ENCODE results near the gene BST1. TPM values are rescaled to one million over a fixed set of nuclear protein-coding genes. Genes with fewer than 3 reads are reported as not detected.

The BST1 gene
- total and polyA plus RNA-seq, 10 of the 15 experiments (the other 5 are each of a cell fraction or from before 2014, with no cell fraction given), result 0.04 to 0.42 (median 0.11) TPM; not detected in 1

GRCh38 chr4:15781427-15782095, 78.7 kb downstream of the BST1 start (continued):
- TF ChIP-seq EED (IDR thresholded peaks at IDR 0.05; ENCODE audit: low read depth), result peak; percentile 79; the same call in 1 of the 2 replicates
- no peak for TF ChIP-seq TARDBP (IDR thresholded peaks at IDR 0.05; ENCODE audit: borderline replicate concordance)
- TF ChIP-seq RAD51 (IDR thresholded peaks at IDR 0.05), result peak; percentile 59; the same call in 1 of the 2 replicates
- TF ChIP-seq CEBPZ (IDR thresholded peaks at IDR 0.05; ENCODE audit: low read depth, low read length), result no peak
- 0 out of 2 replicates have a peak, but pooled peaks have one; percentile 44 for TF ChIP-seq CHD2 (IDR thresholded peaks at IDR 0.05; ENCODE audit: borderline replicate concordance, low read depth, low read length)
- TF ChIP-seq CBFB (IDR thresholded peaks at IDR 0.05; ENCODE audit: low read depth), result peak; percentile 80
- TF ChIP-seq SMAD5 (IDR thresholded peaks at IDR 0.05; ENCODE audit: low read depth), result no peak
- TF ChIP-seq NFYA (IDR thresholded peaks at IDR 0.05; ENCODE audit: borderline replicate concordance, low read depth, low read length), result no peak
- TF ChIP-seq CHD1 (IDR thresholded peaks at IDR 0.05; ENCODE audit: low read depth, low read length), result no peak
- TF ChIP-seq CHD4 (IDR thresholded peaks at IDR 0.05), result no peak
- TF ChIP-seq SMARCA5 (IDR thresholded peaks at IDR 0.05), result peak; percentile 34; the same call in 1 of the 2 replicates
- no peak for TF ChIP-seq NFXL1 (IDR thresholded peaks at IDR 0.05; ENCODE audit: borderline replicate concordance)
- no peak for TF ChIP-seq E2F8 (IDR thresholded peaks at IDR 0.05; ENCODE audit: low read depth, partially characterized antibody)
- TF ChIP-seq RUNX3 (IDR thresholded peaks at IDR 0.05; ENCODE audit: low read length), result peak; percentile 96

Other genes with a start within 250 kb of the BST1 start
- 0.06 and 0.49 TPM in 2 replicates for gene CC2D2A, start 233.2 kb upstream of the BST1 start, total RNA-seq (2014; rRNA removed)
- 0.13 and 0.18 TPM in 2 replicates for gene CC2D2A, start 233.2 kb upstream of the BST1 start, total RNA-seq (2014; rRNA removed; fragmentation: Illumina TruSeq; extraction: Trizol)
- 0.64 and 0.67 TPM in 2 replicates for gene CC2D2A, start 233.2 kb upstream of the BST1 start, total RNA-seq (2021)
- 0.04 and 0.20 TPM in 2 replicates for gene CC2D2A, start 233.2 kb upstream of the BST1 start, polyA plus RNA-seq (2011; rRNA removed)
- 0.21 and 0.32 TPM in 2 replicates for gene CC2D2A, start 233.2 kb upstream of the BST1 start, polyA plus RNA-seq (2014; fragmentation: Illumina TruSeq; extraction: Trizol)
- gene CC2D2A, start 233.2 kb upstream of the BST1 start, polyA plus RNA-seq (2014; fragmentation: Nextera tagmentation; extraction: Ambion mirVana), result under 1 TPM; 0.26 to 0.43 TPM
- gene CC2D2A, start 233.2 kb upstream of the BST1 start, polyA plus RNA-seq (2014; rRNA removed), result 0.28 and 1.1 TPM in 2 replicates
- under 1 TPM; 0.11 to 0.27 TPM for gene CC2D2A, start 233.2 kb upstream of the BST1 start, polyA plus RNA-seq (2016; fragmentation: Nextera tagmentation; extraction: Ambion mirVana)
- 39.5 and 42.5 TPM in 2 replicates for gene FBXL5, start 47.7 kb upstream of the BST1 start, total RNA-seq (2014; rRNA removed)
- 34.7 and 36.7 TPM in 2 replicates for gene FBXL5, start 47.7 kb upstream of the BST1 start, total RNA-seq (2014; rRNA removed; fragmentation: Illumina TruSeq; extraction: Trizol)
- gene FBXL5, start 47.7 kb upstream of the BST1 start, total RNA-seq (2021), result 30.7 and 31.9 TPM in 2 replicates
- 46.2 and 69.1 TPM in 2 replicates for gene FBXL5, start 47.7 kb upstream of the BST1 start, polyA plus RNA-seq (2011; rRNA removed)
- gene FBXL5, start 47.7 kb upstream of the BST1 start, polyA plus RNA-seq (2014; fragmentation: Illumina TruSeq; extraction: Trizol), result 25.1 and 36.0 TPM in 2 replicates
- gene FBXL5, start 47.7 kb upstream of the BST1 start, polyA plus RNA-seq (2014; fragmentation: Nextera tagmentation; extraction: Ambion mirVana), result 10 to 100 TPM; 10.1 to 12.3 TPM
- 23.8 and 32.3 TPM in 2 replicates for gene FBXL5, start 47.7 kb upstream of the BST1 start, polyA plus RNA-seq (2014; rRNA removed)
- gene FBXL5, start 47.7 kb upstream of the BST1 start, polyA plus RNA-seq (2016; fragmentation: Nextera tagmentation; extraction: Ambion mirVana), result 10 to 100 TPM; 42.2 to 44.5 TPM
- 13.8 and 19.7 TPM in 2 replicates for gene FAM200B, start 21.2 kb upstream of the BST1 start, total RNA-seq (2014; rRNA removed)
- gene FAM200B, start 21.2 kb upstream of the BST1 start, total RNA-seq (2014; rRNA removed; fragmentation: Illumina TruSeq; extraction: Trizol), result 21.2 and 26.6 TPM in 2 replicates
- gene FAM200B, start 21.2 kb upstream of the BST1 start, total RNA-seq (2021), result 14.9 and 15.9 TPM in 2 replicates
- gene FAM200B, start 21.2 kb upstream of the BST1 start, polyA plus RNA-seq (2011; rRNA removed), result 14.2 and 20.3 TPM in 2 replicates
- gene FAM200B, start 21.2 kb upstream of the BST1 start, polyA plus RNA-seq (2014; fragmentation: Illumina TruSeq; extraction: Trizol), result 36.4 and 37.1 TPM in 2 replicates
- gene FAM200B, start 21.2 kb upstream of the BST1 start, polyA plus RNA-seq (2014; fragmentation: Nextera tagmentation; extraction: Ambion mirVana), result 10 to 100 TPM; 24.4 to 27.0 TPM
- gene FAM200B, start 21.2 kb upstream of the BST1 start, polyA plus RNA-seq (2014; rRNA removed), result 20.1 and 22.1 TPM in 2 replicates
- gene FAM200B, start 21.2 kb upstream of the BST1 start, polyA plus RNA-seq (2016; fragmentation: Nextera tagmentation; extraction: Ambion mirVana), result 10 to 100 TPM; 42.2 to 48.5 TPM
- gene CD38, start 75.3 kb downstream of the BST1 start, total RNA-seq (2014; rRNA removed), result 9.0 and 13.0 TPM in 2 replicates
- gene CD38, start 75.3 kb downstream of the BST1 start, total RNA-seq (2014; rRNA removed; fragmentation: Illumina TruSeq; extraction: Trizol), result 11.9 TPM in 2 replicates
- 18.0 and 19.0 TPM in 2 replicates for gene CD38, start 75.3 kb downstream of the BST1 start, total RNA-seq (2021)
- gene CD38, start 75.3 kb downstream of the BST1 start, polyA plus RNA-seq (2011; rRNA removed), result 38.3 and 39.8 TPM in 2 replicates
- 12.4 and 20.4 TPM in 2 replicates for gene CD38, start 75.3 kb downstream of the BST1 start, polyA plus RNA-seq (2014; fragmentation: Illumina TruSeq; extraction: Trizol)
- gene CD38, start 75.3 kb downstream of the BST1 start, polyA plus RNA-seq (2014; fragmentation: Nextera tagmentation; extraction: Ambion mirVana), result 1 to 10 TPM; 3.5 to 4.8 TPM
- 11.9 and 13.0 TPM in 2 replicates for gene CD38, start 75.3 kb downstream of the BST1 start, polyA plus RNA-seq (2014; rRNA removed)
- gene CD38, start 75.3 kb downstream of the BST1 start, polyA plus RNA-seq (2016; fragmentation: Nextera tagmentation; extraction: Ambion mirVana), result 10 to 100 TPM; 16.0 to 19.4 TPM
- not detected in 2 replicates for gene FGFBP1, start 235.7 kb downstream of the BST1 start, total RNA-seq (2014; rRNA removed)
- gene FGFBP1, start 235.7 kb downstream of the BST1 start, total RNA-seq (2014; rRNA removed; fragmentation: Illumina TruSeq; extraction: Trizol), result 0.09 TPM in 1 of 2 replicates, not detected in the other
- gene FGFBP1, start 235.7 kb downstream of the BST1 start, total RNA-seq (2021), result not detected in 2 replicates
- 0.11 TPM in 1 of 2 replicates, not detected in the other for gene FGFBP1, start 235.7 kb downstream of the BST1 start, polyA plus RNA-seq (2011; rRNA removed)
- not detected in 2 replicates for gene FGFBP1, start 235.7 kb downstream of the BST1 start, polyA plus RNA-seq (2014; fragmentation: Illumina TruSeq; extraction: Trizol)
- under 1 TPM in 1 of 2 experiments, not detected in 1; 0.09 TPM for gene FGFBP1, start 235.7 kb downstream of the BST1 start, polyA plus RNA-seq (2014; fragmentation: Nextera tagmentation; extraction: Ambion mirVana)
- gene FGFBP1, start 235.7 kb downstream of the BST1 start, polyA plus RNA-seq (2014; rRNA removed), result not detected in 2 replicates
- not detected for gene FGFBP1, start 235.7 kb downstream of the BST1 start, polyA plus RNA-seq (2016; fragmentation: Nextera tagmentation; extraction: Ambion mirVana)